C4-2B (cell line): ENCODE measurements around the gene TPM1.

Experiments
- H3K27ac ChIP-seq: fragments of 450-650 bp; 2 replicates; pipeline ENCODE4 v1.5.1; 2017
- CTCF ChIP-seq: fragments of 450-650 bp; conservative IDR thresholded peaks from 2 replicates; pipeline ENCODE4 v1.5.1; 2017; ENCODE audit warnings: mild to moderate bottlenecking
- ZFX ChIP-seq: fragments of 450-650 bp; IDR thresholded peaks from 2 replicates; pipeline ENCODE4 v1.6.1; 2017

TPM1 gene

DNA sequence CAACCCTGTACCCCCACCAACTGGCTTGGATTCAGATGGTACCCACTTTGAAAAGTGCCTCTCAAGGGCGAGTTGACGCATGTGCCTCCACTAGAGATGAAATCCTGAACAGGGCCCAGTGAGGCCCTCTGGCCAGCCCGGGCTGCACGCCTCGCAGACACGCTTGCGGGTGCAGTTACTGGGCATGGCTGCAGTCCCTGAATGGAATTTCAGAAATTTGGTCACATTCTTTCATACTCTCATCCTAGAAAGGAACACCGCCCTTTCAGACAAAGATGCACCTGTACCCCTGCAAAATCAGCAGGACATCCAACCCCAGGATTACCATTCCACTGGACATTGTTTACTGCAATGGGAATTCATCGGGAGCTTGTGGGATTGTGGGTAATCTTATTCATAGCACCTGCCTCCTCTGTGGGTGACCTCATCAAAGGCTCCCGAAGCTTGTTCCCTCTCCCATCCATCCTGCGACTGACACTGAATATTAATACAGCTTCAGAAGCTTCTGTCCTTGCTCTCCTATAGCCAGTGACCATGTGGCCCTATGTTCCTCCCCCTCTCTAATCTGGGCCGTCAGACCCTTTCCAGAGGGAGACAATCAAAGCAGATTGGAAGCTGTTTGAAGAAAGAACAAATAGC lies 42.5 kb upstream of the TPM1 start:
- no peak overlapping the region for H3K27ac ChIP-seq
- TF ChIP-seq CTCF (no peak), ZFX (no peak)

DNA sequence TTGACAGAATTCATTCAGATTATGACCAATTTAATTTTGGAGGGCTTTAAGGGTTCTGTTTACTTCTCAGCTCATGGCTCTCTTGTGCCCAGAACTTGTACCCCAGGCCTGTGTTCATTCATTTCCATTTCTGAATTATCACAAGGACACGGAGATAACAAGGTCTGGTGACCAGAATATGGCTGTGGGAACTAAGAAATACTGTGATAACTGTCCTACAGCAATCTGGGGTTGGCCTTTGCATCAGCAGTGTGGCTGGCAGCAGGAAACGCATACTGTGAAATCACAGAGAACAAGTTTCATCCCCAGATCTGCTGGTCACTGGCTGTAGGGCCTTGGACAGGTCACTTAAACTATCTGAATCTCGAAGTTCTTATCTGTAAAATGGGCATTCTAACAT lies 41.8 kb upstream of the TPM1 start:
- H3K27ac ChIP-seq = no peak overlapping the region
- no peak for TF ChIP-seq ZFX
- TF ChIP-seq CTCF = no peak

DNA sequence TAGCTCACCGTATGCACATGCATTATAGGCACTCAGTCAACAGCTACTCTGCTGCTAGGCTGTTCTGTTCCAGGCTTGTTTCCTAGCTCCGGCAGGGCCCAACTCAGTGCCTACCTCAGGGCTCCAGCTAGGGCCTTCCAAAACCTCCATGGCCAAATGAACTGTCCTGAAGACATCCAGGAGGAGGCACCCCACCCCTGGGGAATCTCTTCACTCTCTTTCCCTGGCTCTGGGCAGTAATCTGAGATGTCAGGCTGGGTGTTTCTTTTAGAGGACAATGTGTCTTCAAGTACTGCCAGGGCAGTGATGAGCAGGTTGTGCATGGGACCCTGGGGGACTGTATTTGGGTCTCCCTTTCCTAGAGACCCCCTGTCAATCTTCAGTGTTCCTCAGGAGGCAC lies 38.3 kb upstream of the TPM1 start:
- no peak for TF ChIP-seq CTCF
- TF ChIP-seq ZFX = no peak
- no peak overlapping the region for H3K27ac ChIP-seq

- TF ChIP-seq ZFX (no peak), CTCF (no peak)
- H3K27ac ChIP-seq = no peak overlapping the region
Measured at GRCh38 chr15:63006032-63006878, 36.3 kb upstream of the TPM1 start.

- TF ChIP-seq CTCF (no peak), ZFX (no peak)
- no peak overlapping the region for H3K27ac ChIP-seq
Measured at GRCh38 chr15:63008333-63009049, 34.1 kb upstream of the TPM1 start.

DNA sequence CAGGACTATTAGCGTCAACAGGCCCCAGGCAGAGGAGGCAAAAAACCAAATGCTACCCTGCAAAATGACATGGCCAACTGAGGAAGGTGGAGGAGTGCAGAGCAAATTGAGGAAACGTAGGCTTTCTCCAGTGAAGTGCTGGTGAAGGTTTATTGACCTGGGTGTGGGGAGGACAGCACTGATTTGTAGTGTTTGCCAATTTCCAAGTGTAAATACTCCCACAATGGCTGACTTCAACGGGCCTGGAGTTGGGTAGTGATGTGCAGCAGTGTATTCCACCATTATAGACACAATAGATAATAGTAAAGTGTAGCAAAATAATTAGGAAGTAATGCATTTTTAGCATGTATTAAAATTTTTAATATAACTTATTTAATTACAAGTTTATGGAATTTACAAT lies 32.2 kb upstream of the TPM1 start:
- TF ChIP-seq ZFX (no peak), CTCF (no peak)
- H3K27ac ChIP-seq = no peak overlapping the region
